PFSK-1 (cell line): ENCODE results near the gene GSN.

Source experiments
- FOXP2 ChIP-seq: optimal IDR thresholded peaks from 2 replicates; pipeline ENCODE3; 2011; ENCODE audit warnings: borderline replicate concordance, control low read depth, inconsistent platforms; ENCODE audit not compliant: insufficient read depth; ENCODE audit errors: extremely low read length, extremely low read depth
- POLR2AphosphoS5 ChIP-seq: IDR thresholded peaks from 2 replicates; pipeline ENCODE4 v1.6.1; 2012; ENCODE audit warnings: low read depth, mild to moderate bottlenecking, control low read depth, low read length, moderate library complexity
- REST ChIP-seq, 2 experiments: IDR thresholded peaks; 2 replicates each; pipeline versions ENCODE4 v1.6.1 to v1.8.0; 2011 to 2012; ENCODE audit warnings: low read depth in 2 of 2, low read length in 2 of 2, control low read depth in 1 of 2, inconsistent platforms in 1 of 2, mild to moderate bottlenecking in 1 of 2, moderate library complexity in 1 of 2; ENCODE audit not compliant: insufficient read depth in 1 of 2
- SIN3A ChIP-seq: IDR thresholded peaks from 2 replicates; pipeline ENCODE4 v1.6.1; 2012; ENCODE audit warnings: mild to moderate bottlenecking, low read length, moderate library complexity, borderline replicate concordance; ENCODE audit not compliant: insufficient read depth
- TAF1 ChIP-seq: IDR thresholded peaks from 2 replicates; pipeline ENCODE4 v1.6.1; 2012; ENCODE audit warnings: low read length, control low read depth, borderline replicate concordance; ENCODE audit not compliant: insufficient read depth

The GSN gene

GRCh38 chr9:121233906-121234831, 33.8 kb upstream of the GSN start:
- TF ChIP-seq TAF1 (no peak), POLR2AphosphoS5 (no peak), REST (IDR thresholded peaks at IDR 0.05; ENCODE audit: insufficient read depth in 1 of 2, low read depth in 2 of 2, low read length in 2 of 2) (no peak), FOXP2 (no peak), SIN3A (no peak)

- no peak for TF ChIP-seq POLR2AphosphoS5
Measured at GRCh38 chr9:121234832-121235161, 33.2 kb upstream of the GSN start.

GRCh38 chr9:121235512-121235911, 32.5 kb upstream of the GSN start:
- TF ChIP-seq POLR2AphosphoS5 (no peak), FOXP2 (no peak), REST (IDR thresholded peaks at IDR 0.05; ENCODE audit: insufficient read depth in 1 of 2, low read depth in 2 of 2, low read length in 2 of 2) (no peak), TAF1 (no peak), SIN3A (no peak)

GRCh38 chr9:121237916-121238315, 30.0 kb upstream of the GSN start:
- no peak for TF ChIP-seq POLR2AphosphoS5
- TF ChIP-seq FOXP2, result no peak
- no peak for TF ChIP-seq SIN3A
- TF ChIP-seq REST (IDR thresholded peaks at IDR 0.05; ENCODE audit: insufficient read depth in 1 of 2, low read depth in 2 of 2, low read length in 2 of 2), result no peak
- no peak for TF ChIP-seq TAF1

- TF ChIP-seq REST (IDR thresholded peaks at IDR 0.05; ENCODE audit: insufficient read depth in 1 of 2, low read depth in 2 of 2, low read length in 2 of 2) (no peak), SIN3A (no peak), POLR2AphosphoS5 (no peak), FOXP2 (no peak), TAF1 (no peak)
Measured at GRCh38 chr9:121239071-121239470, 28.9 kb upstream of the GSN start.
